Mesothelial cell of epicardium (in vitro differentiated cells): Measurements from ENCODE around the gene LILRB2. TPM values are rescaled to one million over a fixed set of nuclear protein-coding genes. Genes with fewer than 3 reads are reported as not detected.

Experiments used
- DNase-seq, 2 experiments: peaks; one replicate each; pipeline ENCODE4 v3.0.0; 2021; ENCODE audit warnings: low spot score in 2 of 2; ENCODE audit not compliant: unreplicated experiment in 2 of 2
- H3K27ac Mint-ChIP-seq: 2 replicates; pipeline ENCODE4 v1.8.0; 2021; ENCODE audit warnings: mixed read lengths
- H3K27me3 Mint-ChIP-seq: 2 replicates; pipeline ENCODE4 v1.8.0; 2021; ENCODE audit warnings: low read depth, mixed read lengths
- H3K36me3 Mint-ChIP-seq: 2 replicates; pipeline ENCODE4 v1.8.0; 2021; ENCODE audit warnings: mixed read lengths
- H3K4me1 Mint-ChIP-seq: 2 replicates; pipeline ENCODE4 v1.8.0; 2021; ENCODE audit warnings: mixed read lengths
- H3K4me3 Mint-ChIP-seq: 2 replicates; pipeline ENCODE4 v1.8.0; 2021; ENCODE audit warnings: mild to moderate bottlenecking, moderate library complexity, mixed read lengths
- H3K9me3 Mint-ChIP-seq: 2 replicates; pipeline ENCODE4 v1.8.0; 2021; ENCODE audit warnings: mixed read lengths
- total RNA-seq: library from RNA; stranded (reverse); gene quantifications from 3 replicates; pipeline ENCODE4 v1.2.1, GENCODE V29; 2021
- TF ChIP-seq, protein P1 (sequence below): fragments of 200-600 bp; sonication (generic); IDR thresholded peaks from one replicate; pipeline ENCODE4 v1.5.0; 2021; ENCODE audit warnings: antibody characterized with exemption; ENCODE audit not compliant: unreplicated experiment

LILRB2 gene
- total RNA-seq, 1 donor from 2014 or later = not detected

DNA sequence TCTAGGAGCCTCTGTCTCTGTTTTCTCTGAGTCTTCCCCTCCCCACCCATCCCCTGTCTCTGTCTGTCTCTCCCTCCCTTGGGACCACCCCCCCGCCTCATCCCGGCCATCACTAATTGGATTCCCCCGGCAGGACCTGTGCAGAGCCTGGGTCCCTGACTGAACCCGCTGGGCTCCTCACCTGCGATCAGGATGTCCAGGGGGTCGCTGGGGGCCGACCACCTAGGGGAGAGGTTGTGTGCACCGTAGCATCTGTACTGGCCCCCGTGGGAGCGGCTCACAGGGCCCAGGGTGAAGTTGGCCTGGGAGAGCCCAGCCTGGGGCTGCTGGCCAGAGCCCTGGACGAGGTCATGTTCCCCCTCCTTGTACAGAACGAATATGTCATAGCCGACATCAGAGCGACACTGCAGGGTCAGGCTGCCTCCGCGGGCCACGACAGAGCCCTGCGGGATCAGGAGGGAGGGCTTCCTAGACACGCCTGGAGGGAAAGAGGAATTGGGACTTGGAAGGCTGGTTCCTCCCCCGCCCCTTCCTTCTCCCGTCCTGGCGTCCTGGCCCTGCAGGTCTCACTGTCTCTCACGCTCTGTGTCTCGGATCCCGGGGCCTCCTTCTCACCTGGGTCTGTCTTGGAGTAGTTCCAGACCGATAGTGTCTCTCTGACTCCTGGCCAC lies 25.7 kb downstream of the LILRB2 start:
- TF ChIP-seq, protein P1, sequence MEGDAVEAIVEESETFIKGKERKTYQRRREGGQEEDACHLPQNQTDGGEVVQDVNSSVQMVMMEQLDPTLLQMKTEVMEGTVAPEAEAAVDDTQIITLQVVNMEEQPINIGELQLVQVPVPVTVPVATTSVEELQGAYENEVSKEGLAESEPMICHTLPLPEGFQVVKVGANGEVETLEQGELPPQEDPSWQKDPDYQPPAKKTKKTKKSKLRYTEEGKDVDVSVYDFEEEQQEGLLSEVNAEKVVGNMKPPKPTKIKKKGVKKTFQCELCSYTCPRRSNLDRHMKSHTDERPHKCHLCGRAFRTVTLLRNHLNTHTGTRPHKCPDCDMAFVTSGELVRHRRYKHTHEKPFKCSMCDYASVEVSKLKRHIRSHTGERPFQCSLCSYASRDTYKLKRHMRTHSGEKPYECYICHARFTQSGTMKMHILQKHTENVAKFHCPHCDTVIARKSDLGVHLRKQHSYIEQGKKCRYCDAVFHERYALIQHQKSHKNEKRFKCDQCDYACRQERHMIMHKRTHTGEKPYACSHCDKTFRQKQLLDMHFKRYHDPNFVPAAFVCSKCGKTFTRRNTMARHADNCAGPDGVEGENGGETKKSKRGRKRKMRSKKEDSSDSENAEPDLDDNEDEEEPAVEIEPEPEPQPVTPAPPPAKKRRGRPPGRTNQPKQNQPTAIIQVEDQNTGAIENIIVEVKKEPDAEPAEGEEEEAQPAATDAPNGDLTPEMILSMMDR = no peak
- H3K36me3 Mint-ChIP-seq = no peaks in the 10 kb centered on the region

DNA sequence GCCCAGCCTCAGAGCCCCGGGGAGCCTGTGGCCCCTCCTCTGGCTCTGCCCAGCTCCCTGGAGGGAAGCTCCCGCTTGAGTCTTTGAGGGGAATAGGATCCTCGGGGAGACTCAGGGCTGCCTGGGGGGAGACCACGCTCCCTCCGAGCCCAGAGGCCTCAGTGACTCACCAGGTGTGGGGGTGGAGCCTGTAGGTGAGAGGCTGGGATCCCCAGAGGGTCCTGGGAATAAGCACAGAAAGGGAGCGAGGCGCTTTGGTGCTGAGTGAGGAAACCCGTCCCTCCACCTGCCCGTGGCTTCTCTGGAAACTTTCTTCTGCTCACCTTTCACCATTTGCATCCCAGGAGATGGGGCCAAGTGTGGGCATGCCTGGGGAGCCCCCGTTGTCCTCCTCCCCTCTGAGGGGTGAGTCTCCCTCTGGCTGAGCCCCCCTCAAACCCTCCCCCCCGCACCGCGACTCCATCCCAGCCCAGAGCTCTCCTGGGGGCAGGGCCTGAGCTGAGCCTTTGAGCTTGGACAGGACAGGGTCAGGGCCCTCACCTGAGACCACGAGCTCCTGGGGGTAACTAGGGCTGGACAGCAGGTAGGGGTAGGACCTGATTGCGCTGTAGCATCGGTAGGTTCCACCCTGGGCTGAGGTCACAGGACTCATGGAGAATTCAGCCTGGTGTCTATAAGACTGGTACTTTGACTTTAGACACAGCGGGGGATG lies 26.6 kb downstream of the LILRB2 start:
- no peak for DNase-seq
- Mint-ChIP-seq H3K9me3 (no peaks in the 10 kb centered on the region), H3K36me3 (no peaks in the 10 kb centered on the region), H3K4me3 (no peak overlapping the region), H3K4me1 (no peaks in the 10 kb centered on the region), H3K27ac (no peak overlapping the region), H3K27me3 (peaks cover 39% of the 10 kb centered on the region)
- TF ChIP-seq, protein P1 = no peak

More for the DNA sequence above, 25.7 kb downstream of the LILRB2 start:
- H3K27me3 Mint-ChIP-seq = peaks cover 42% of the 10 kb centered on the region
- no peak overlapping the region for H3K27ac Mint-ChIP-seq
- no peak for DNase-seq
- H3K4me3 Mint-ChIP-seq = no peak overlapping the region
- H3K9me3 Mint-ChIP-seq = no peaks in the 10 kb centered on the region
- H3K4me1 Mint-ChIP-seq = no peaks in the 10 kb centered on the region

DNA sequence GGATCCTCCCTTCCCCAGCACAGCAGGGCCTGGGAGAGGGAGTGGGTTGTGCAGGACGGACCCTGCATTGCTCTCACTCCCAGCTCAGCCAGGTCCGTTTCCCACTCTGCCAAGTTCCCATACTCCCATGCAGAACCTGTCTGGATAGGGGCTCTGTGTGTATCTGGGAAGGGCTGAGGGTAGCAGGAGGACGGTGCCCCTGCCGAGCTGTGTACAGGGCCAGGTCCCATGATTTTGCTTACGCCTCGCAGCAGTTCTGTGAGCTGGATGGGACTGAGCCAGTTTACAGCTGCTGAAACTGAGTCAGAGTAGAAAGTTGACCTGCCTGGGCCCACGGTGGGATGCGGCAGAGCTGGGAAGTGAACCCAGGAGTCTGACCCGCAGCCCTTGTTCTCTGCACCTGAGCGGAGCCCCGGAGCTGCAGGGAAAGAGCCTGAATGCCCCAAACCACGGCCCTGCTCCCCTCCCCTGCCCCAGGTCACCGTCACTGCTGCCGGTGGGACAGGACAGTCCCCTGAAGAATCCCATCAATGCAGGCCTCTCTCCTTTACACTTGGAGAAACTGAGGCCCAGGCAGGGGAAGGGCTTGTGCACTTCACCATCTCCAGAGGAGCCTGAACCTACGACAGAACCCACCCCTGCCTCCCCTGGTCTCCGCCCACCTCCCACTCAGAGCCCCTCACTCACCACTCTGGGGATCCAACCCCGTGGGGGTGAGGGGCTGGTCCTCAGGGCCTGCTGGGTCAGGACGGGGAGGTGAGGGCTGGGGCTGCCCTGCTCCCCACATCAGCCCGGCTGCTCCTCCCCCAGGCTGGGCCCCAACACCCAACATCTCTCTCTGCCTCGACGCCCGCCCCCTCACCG lies 27.3 kb downstream of the LILRB2 start:
- H3K4me1 Mint-ChIP-seq = no peaks in the 10 kb centered on the region
- H3K27me3 Mint-ChIP-seq = peaks cover 41% of the 10 kb centered on the region
- TF ChIP-seq, protein P1 = no peak
- no peak overlapping the region for H3K27ac Mint-ChIP-seq
- no peak overlapping the region for H3K4me3 Mint-ChIP-seq
- no peak for DNase-seq
- no peaks in the 10 kb centered on the region for H3K9me3 Mint-ChIP-seq
- no peaks in the 10 kb centered on the region for H3K36me3 Mint-ChIP-seq

DNA sequence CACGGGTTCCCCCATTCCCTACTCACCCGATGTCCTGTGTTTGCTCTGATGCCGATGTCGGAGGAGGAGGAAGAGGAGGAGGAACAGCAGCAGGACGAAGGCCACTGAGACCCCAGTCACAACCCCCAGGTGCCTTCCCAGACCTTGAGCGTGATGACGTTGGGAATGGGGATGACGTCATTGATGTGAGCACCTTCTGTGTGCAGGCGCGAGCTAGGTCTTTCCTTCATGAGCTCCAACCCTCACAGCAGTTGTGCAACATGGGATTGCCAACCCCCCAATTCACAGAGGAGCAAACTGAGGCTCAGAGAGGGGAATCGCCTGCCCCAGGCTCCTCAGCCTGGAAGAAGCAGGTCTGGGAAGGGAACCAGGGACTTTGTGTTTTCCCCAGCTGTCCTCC lies 28.1 kb downstream of the LILRB2 start:
- no peak overlapping the region for H3K4me3 Mint-ChIP-seq

DNA sequence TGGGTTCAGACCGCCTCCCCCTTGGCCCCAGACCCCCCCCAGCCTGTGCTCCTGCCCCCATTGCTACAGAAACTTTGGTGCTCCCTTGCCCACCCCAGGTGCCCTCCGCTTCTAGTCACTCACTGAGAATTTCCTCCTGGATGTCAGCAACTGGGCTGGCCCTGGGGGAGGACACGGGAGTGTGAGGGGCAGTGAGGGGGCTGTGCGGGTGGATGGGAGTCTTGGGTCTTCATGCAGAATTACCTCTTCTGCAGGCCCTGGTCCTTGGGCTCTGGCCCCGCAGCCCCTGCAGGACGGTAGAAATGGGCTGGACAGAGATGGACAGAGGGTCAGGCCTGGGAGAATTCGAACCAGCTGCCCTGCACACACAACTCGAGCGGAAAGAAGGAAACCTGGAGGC lies 28.7 kb downstream of the LILRB2 start:
- no peaks in the 10 kb centered on the region for H3K9me3 Mint-ChIP-seq
- H3K4me3 Mint-ChIP-seq = no peak overlapping the region
- H3K27me3 Mint-ChIP-seq = peaks cover 45% of the 10 kb centered on the region
- TF ChIP-seq, protein P1 = no peak
- no peaks in the 10 kb centered on the region for H3K36me3 Mint-ChIP-seq
- DNase-seq = no peak
- H3K4me1 Mint-ChIP-seq = no peaks in the 10 kb centered on the region
- no peak overlapping the region for H3K27ac Mint-ChIP-seq

More for the DNA sequence above, 28.1 kb downstream of the LILRB2 start:
- Mint-ChIP-seq H3K36me3 (no peaks in the 10 kb centered on the region), H3K27ac (no peak overlapping the region), H3K27me3 (peaks cover 47% of the 10 kb centered on the region), H3K9me3 (no peaks in the 10 kb centered on the region), H3K4me1 (no peaks in the 10 kb centered on the region)
- TF ChIP-seq, protein P1 = no peak
- DNase-seq = no peak
